Esophagus (tissue), 2 donors: ENCODE results near the gene PCED1B. TPM values are rescaled to one million over a fixed set of nuclear protein-coding genes. Genes with fewer than 3 reads are reported as not detected.
A peak's percentile ranks its signal among the peaks of the same experiment; 100 is the strongest.

Experiments used
- H3K27ac ChIP-seq, 2 donors: one replicate each; pipeline ENCODE4 v1.5.1; 2013; ENCODE audit warnings: low read depth in 2 of 2, mild to moderate bottlenecking in 2 of 2, inconsistent platforms in 1 of 2, low read length in 1 of 2, moderate library complexity in 1 of 2
- H3K27me3 ChIP-seq, 2 donors: one replicate each; pipeline ENCODE4 v1.6.1; 2013; ENCODE audit warnings: low read length in 2 of 2, control low read depth in 1 of 2, mild to moderate bottlenecking in 1 of 2; ENCODE audit not compliant: insufficient read depth in 2 of 2, control insufficient read depth in 1 of 2
- H3K36me3 ChIP-seq, 2 donors: one replicate each; pipeline ENCODE4 v1.6.1; 2013; ENCODE audit warnings: low read length in 1 of 2; ENCODE audit not compliant: control insufficient read depth in 2 of 2, insufficient read depth in 2 of 2
- H3K4me1 ChIP-seq, 2 donors: one replicate each; pipeline ENCODE4 v1.6.1; 2013; ENCODE audit warnings: low read length in 1 of 2; ENCODE audit not compliant: control insufficient read depth in 2 of 2, insufficient read depth in 2 of 2
- H3K4me3 ChIP-seq, 2 donors: one replicate each; pipeline ENCODE4 v1.5.1; 2013; ENCODE audit warnings: low read length in 2 of 2, mild to moderate bottlenecking in 2 of 2, low read depth in 1 of 2, moderate library complexity in 1 of 2
- H3K9me3 ChIP-seq, 2 donors: one replicate each; pipeline ENCODE4 v1.6.1; 2013; ENCODE audit warnings: mild to moderate bottlenecking in 2 of 2, low read depth in 1 of 2, low read length in 1 of 2, moderate library complexity in 1 of 2; ENCODE audit not compliant: control insufficient read depth in 2 of 2, insufficient read depth in 1 of 2
- WGBS, 2 donors: extraction: QIAGEN DNeasy Blood & Tissue Kit; methylation state at CpG; one replicate each; pipeline ENCODE4 v1.1.7; 2013; 5-methylcytosine and 5-hydroxymethylcytosine counted together
- polyA plus RNA-seq, 2 donors: library from polyadenylated mRNA; stranded (reverse); fragments of 200-250 nt; gene quantifications; one replicate each; pipeline ENCODE4 v1.2.3, GENCODE V29; 2013
- donor health status: healthy with polysubstance abuse.
- donor health status: Bipolar disorder and iron deficiency.

PCED1B gene
- polyA plus RNA-seq, 2 donors = 1.2 to 1.6 TPM

DNA sequence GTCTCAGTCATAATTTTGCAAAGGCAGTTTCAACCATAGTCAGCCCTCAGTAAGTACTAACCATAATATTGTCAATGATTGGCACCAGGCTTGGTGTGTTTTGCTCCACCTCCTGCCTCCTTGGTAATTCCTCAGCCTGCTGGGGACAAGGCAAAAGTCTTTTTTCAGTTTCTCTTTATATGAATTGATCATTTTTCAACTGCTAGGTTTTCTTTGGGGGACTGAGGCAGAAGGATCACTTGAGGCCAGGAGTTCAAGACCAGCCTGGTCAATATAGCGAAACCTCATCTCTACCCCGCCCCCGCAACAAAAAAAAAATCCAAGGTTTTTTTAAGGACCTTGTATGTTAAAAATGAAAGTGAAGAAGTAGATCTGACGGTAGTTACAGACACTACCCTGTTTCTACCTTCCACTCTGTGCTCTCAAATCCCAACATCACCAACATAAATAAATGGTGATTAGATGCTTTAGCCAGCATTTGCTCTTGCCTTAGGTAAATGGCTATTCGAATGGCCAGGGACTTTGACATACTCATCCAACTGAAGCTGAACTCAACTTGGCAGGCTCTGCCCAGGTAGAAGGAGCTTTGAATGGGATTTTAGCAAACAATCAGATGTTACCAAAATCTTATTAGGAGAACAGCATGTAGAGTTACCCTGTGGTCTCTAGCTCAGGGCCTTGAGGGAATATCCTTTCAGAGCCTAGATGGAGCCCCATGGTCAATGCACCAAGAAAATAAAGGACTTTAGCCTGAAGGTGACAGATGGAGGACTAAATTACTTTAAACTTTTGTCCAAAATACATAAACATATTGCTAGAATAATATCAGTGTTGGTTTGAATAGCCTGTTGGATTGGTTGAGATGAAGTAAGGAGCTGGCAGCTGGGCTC is 127.3 kb downstream of the PCED1B start:
- H3K27me3 ChIP-seq = no peaks in the 10 kb centered on the region
- peak overlapping the region in 1 of 2 donors; percentile 26 for H3K27ac ChIP-seq
- no peaks in the 10 kb centered on the region for H3K36me3 ChIP-seq
- H3K9me3 ChIP-seq = no peaks in the 10 kb centered on the region
- H3K4me1 ChIP-seq = peaks cover 0 to 2% of the 10 kb centered on the region in 2 donors
- 86 to 87% methylated on average over 5 of the region's 5 CpGs for WGBS, 2 donors
- H3K4me3 ChIP-seq = no peak overlapping the region

DNA sequence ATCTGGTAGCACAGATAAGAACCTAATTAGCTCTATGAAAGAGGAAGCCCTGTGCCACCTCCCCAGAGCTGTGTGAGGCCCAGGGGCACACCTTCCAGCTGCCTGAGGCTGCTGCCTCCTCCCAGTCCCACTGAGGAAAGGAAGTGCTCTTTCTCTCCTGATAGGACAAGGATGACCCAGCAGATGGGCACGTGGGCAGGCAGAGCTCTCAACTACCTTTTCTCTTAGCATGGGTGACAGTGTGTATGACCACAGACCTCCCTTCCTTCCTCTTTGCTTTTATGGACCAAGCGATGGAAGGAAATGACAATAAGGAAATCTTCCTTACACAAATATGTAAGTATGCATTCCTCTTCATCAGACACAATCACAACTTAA is 127.9 kb downstream of the PCED1B start:
- Histone ChIP-seq H3K9me3 (no peaks in the 10 kb centered on the region), H3K4me1 (peaks cover 0 to 2% of the 10 kb centered on the region in 2 donors), H3K27ac (no peak overlapping the region), H3K36me3 (no peaks in the 10 kb centered on the region), H3K27me3 (no peaks in the 10 kb centered on the region), H3K4me3 (no peak overlapping the region)
- 47 to 65% methylated on average over 2 of the region's 2 CpGs for WGBS, 2 donors

DNA sequence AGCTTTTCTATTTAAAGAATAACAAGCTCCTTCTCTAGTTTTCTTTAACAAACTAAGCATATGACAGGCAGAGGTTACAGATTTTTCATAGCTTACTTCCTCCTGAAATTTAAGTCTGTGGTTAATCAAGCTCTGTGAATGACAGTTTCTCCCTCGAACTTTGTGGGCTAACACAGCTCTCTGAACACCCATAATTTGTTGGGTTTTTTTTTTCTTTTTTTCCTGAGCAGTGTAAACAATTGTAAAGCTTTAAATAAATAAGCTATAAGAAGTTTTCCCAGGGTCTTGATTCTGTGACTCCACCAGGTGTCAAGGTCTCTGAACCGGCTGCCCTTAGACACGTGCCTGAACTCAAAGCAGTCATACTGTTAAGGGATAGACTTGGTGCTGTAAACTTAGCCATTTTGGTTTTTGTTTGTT is 128.4 kb downstream of the PCED1B start:
- H3K4me1 ChIP-seq = peaks cover 0 to 2% of the 10 kb centered on the region in 2 donors
- H3K4me3 ChIP-seq = no peak overlapping the region
- no peak overlapping the region for H3K27ac ChIP-seq
- H3K9me3 ChIP-seq = no peaks in the 10 kb centered on the region
- no peaks in the 10 kb centered on the region for H3K36me3 ChIP-seq
- no peaks in the 10 kb centered on the region for H3K27me3 ChIP-seq
- WGBS, 2 donors = 43 to 58% methylated on average over 3 of the region's 3 CpGs

DNA sequence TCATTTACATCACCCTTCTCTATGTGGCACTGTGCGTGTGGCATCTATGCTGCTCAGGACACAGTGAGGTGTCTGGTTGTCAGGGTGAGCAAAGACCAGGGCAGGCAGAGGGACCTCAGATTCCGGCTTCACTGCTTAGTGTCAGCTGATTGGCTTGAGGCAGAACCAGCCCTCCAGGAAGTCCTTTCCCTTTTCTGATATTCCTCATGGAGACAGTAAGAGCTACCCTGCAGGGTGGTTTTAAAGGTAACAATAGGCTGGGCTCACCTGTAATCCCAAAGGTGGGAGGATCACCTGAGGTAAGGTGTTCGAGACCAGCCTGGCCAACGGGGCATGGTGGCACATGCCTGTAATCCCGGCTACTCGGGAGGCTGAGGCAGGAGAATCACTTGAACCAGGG is 129.6 kb downstream of the PCED1B start:
- WGBS, 2 donors = 89% methylated on average over 6 of the region's 6 CpGs
- no peaks in the 10 kb centered on the region for H3K36me3 ChIP-seq
- H3K27me3 ChIP-seq = no peaks in the 10 kb centered on the region
- H3K27ac ChIP-seq = no peak overlapping the region
- peaks cover 0 to 2% of the 10 kb centered on the region in 2 donors for H3K4me1 ChIP-seq
- H3K9me3 ChIP-seq = no peaks in the 10 kb centered on the region
- H3K4me3 ChIP-seq = no peak overlapping the region

DNA sequence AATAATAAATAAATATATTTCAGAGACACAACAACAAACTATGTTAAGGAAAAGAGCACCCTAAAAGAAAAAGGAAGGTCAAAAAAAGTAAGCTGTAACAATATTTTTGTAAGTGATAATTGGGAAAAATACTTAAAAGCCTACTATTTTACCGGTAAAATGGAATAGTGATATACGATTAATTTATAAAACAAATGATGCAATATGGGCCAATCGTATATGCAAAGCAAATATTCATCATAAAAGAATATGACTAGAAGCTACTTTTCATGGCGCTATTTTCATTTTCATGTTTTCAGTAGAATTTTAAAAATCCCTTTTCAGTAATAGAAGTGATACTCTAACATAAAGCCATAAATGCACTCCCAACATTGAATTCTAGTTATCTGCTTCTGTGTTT is 131.4 kb downstream of the PCED1B start:
- WGBS, 2 donors = 94 to 96% methylated on average over 4 of the region's 4 CpGs
- H3K4me1 ChIP-seq = peaks cover 0 to 2% of the 10 kb centered on the region in 2 donors
- H3K36me3 ChIP-seq = no peaks in the 10 kb centered on the region
- no peaks in the 10 kb centered on the region for H3K9me3 ChIP-seq
- H3K27ac ChIP-seq = no peak overlapping the region
- no peaks in the 10 kb centered on the region for H3K27me3 ChIP-seq
- H3K4me3 ChIP-seq = no peak overlapping the region

DNA sequence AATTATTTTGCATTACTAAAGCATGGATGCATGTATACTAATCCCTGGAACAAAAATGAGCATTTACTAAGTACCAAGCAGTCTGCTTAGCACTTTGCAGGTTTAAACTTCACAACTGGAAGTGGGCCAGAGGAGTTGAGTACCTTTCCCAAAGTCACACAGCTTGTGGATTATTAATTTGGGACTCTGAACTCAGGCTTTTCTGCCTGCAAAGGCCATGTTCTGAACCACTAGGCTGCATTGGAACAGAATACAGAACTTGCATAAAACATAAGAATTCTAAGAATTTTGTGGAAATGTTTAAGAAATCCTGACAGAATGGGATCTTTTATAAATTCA is 133.2 kb downstream of the PCED1B start:
- Histone ChIP-seq H3K27ac (no peak overlapping the region), H3K4me3 (no peak overlapping the region), H3K9me3 (no peaks in the 10 kb centered on the region), H3K4me1 (peaks cover 0 to 2% of the 10 kb centered on the region in 2 donors), H3K36me3 (no peaks in the 10 kb centered on the region), H3K27me3 (no peaks in the 10 kb centered on the region)

DNA sequence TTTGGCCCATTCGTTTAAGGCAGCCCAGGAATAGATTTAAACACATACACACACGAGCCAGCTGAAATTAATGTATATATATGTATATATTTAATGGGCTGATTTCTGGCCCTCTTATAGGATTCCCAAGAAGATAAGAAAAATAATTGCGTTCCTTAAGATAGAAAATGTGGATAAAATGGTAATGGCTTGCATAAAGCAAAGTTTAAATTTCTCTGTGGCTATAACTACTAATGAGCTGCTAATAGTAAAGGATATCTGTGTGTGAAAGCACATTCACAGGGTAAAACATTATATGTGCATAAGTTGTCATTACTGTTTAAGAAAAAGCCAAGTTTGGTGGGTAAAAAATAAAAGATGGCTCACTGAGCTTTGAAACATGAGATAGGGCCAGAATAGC is 134.0 kb downstream of the PCED1B start:
- Histone ChIP-seq H3K4me1 (peaks cover 0 to 2% of the 10 kb centered on the region in 2 donors), H3K36me3 (no peaks in the 10 kb centered on the region), H3K9me3 (no peaks in the 10 kb centered on the region), H3K27me3 (no peaks in the 10 kb centered on the region), H3K4me3 (no peak overlapping the region), H3K27ac (no peak overlapping the region)
- WGBS, 2 donors = 69 to 81% methylated on average over 3 of the region's 3 CpGs

DNA sequence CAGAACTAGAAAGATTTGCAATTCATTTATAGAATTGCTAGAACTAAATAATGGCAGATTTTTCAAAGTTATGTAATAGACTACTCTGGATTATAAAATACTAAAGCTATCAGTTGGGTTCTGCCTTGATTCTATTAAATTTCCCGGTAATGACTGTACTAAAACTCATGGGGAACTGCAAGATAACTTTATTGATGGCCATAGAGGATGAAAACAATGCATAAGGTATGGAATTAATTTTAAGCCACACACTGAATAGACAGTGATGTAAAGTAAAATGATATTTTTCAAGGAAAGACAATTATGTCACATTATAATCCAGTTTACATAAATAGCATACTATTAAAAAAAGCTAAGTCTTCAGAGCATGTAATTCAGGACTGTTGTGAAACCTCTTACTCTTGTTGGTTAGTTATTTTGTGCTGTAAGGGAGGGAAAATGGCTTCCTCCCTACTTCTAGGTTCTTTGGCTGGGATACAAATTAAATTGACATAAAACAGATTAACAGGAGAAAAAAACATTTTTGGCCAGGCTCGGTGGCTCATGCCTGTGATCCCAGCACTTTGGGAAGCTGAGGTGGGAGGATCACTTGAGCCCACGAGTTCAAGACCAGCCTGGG is 134.7 kb downstream of the PCED1B start:
- Histone ChIP-seq H3K36me3 (no peaks in the 10 kb centered on the region), H3K27ac (no peak overlapping the region), H3K27me3 (no peaks in the 10 kb centered on the region), H3K4me1 (no peaks in the 10 kb centered on the region), H3K4me3 (no peak overlapping the region), H3K9me3 (no peaks in the 10 kb centered on the region)
- WGBS, 2 donors = 66 to 75% methylated on average over 3 of the region's 3 CpGs

DNA sequence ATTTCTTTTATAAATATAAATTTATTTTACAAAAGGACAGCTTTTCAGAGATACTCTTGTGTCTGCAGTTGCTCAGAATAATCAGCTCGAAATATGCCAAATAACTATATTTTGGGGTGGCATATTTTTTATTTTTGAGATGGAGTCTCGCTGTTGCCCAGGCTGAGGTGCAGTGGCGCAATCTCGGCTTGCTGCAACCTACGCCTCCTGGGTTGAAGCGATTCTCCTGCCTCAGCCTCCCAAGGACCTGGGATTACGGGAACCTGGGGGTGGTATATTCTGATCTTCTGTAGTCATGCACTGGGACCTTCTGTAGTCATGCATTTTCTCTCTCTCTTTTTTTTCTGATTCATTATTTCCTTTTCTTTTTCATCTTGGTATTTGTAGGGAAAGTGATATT is 135.3 kb downstream of the PCED1B start:
- H3K9me3 ChIP-seq = no peaks in the 10 kb centered on the region
- H3K27ac ChIP-seq = peak overlapping the region in 1 of 2 donors; percentile 29
- H3K4me1 ChIP-seq = no peaks in the 10 kb centered on the region
- no peak overlapping the region for H3K4me3 ChIP-seq
- H3K27me3 ChIP-seq = no peaks in the 10 kb centered on the region
- WGBS, 2 donors = 74 to 89% methylated on average over 7 of the region's 7 CpGs
- H3K36me3 ChIP-seq = no peaks in the 10 kb centered on the region
